GM19240 (cell line): ENCODE results near the gene NARS2.

Experiments
- DNase-seq: peaks from one replicate; pipeline ENCODE4 v3.0.0; 2011; ENCODE audit warnings: low spot score; ENCODE audit not compliant: insufficient read length

The NARS2 gene

GRCh38 chr11:78444726-78445125 lies 129.9 kb downstream of the NARS2 start:
- no peak for DNase-seq

GRCh38 chr11:78441956-78442355 lies 132.7 kb downstream of the NARS2 start:
- DNase-seq: no peak

DNA sequence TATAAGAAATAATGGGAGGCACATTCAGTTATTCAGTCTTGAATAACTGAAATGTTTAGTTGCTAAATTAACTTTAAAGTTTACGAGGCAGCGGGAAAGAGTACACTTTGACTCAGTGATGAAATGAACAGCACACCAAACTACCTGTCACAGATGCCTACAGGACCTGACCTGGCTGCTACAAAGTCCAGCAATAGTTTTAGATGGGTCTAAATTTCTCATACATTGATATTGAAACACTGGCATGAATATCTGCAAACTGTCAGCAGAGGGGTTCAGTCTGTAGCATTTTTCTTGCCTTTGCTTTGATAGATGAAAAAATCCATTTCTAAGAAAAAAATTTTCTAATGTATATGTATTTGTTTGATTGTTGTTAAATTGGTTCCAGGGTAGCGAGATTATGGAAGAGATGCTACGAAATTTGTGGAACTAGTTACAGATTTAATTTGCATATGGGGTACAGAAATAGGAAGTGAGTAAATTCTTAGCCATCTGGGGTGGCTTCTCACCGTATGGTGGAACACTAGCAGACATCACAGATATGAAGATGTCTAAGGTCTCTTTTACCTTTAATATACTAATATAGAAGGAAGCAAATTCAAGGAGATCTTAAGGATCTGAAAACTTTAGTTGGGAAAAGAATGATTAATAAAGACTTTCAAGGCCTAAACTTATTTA lies 136.2 kb downstream of the NARS2 start:
- DNase-seq: no peak

GRCh38 chr11:78432956-78433355 lies 141.7 kb downstream of the NARS2 start:
- no peak for DNase-seq

- no peak for DNase-seq
Observed at GRCh38 chr11:78432058-78432515, 142.6 kb downstream of the NARS2 start.

DNA sequence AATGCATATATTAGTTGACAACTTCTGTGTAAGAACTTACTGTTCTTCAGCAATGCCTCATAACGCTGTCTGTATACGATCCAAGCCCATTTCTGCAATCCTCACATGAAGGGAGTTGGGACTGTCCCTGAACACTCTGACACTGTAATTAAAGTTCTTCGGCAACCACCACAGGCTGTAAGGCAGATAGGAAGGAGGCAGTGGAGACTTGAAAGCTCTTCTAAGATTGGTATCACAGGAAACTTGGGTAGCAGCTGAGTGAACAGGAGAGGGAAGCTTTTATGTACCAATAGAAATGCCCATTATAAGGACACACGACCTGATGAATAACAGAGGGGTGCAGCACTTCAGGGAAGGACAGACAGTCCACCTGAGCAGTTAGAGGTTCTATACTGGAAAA lies 145.0 kb downstream of the NARS2 start:
- no peak for DNase-seq

- no peak for DNase-seq
Observed at GRCh38 chr11:78429209-78429608, 145.5 kb downstream of the NARS2 start.

DNA sequence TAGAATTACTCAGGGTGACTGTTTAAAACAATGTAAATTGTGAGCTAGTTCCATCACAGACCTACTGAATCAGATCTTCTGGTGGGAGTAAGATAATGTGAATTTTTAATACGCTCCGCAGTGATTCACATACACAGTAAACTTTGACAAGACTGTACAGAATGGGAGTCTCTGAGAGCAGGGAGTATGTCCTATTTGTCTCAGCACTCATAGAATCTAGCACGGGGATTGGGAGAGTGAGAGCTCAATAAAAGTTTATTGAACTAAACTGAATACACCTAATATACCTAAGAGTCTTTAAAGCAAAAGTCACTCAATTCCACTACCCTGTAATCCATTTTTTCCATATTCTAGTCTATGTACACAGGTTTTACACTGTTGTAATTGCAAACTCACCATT lies 145.9 kb downstream of the NARS2 start:
- no peak for DNase-seq

GRCh38 chr11:78428266-78428636 lies 146.4 kb downstream of the NARS2 start:
- no peak for DNase-seq

DNA sequence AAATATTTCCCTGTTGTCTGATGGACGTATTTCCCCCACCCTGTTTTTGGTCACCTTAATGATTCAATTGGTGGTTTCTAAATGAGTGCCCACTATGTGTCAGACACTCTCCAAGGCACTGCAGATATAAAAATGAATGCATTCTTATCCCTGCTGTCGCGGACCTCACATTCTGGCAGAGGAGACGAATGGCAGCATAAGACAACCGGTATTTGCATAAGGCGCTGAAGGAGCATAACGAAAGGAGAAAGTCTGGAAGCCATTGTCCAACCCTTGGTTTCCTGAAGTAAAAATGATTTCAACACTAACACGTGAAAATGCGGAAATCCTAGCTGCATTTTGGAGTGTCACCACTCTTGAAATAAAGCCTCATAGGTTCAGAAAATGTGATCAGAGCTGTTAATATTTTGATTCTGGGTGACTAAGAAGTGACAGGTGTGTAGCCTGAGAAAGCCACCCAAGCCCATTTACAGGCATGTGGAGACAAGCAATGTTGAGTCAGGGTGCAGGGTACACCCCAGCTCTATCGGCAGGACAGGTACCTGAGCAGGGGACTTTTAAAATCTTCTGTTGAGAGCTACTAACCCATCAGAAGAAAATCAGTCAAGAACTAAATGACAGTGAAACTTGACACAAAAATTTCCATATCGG lies 146.9 kb downstream of the NARS2 start:
- no peak for DNase-seq

DNA sequence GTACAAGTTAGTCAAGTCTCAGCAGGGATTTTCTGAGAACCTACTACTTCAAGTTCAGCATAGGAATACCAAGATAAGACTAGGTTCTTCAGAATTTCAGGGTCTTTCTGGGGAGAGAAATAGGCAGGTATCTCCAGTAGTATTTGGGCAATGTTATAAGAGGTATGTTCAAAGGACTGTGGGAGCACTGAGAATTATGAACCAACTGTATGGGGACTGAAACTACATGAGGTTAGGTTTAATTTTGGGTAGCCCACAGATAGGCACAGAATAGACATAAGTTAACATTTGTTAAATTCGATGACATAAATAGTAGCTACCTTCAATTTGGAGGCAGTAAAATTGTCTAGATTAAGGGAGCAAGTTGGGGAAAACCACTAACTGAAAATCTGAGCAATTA lies 147.8 kb downstream of the NARS2 start:
- no peak for DNase-seq

- no peak for DNase-seq
Observed at GRCh38 chr11:78425399-78426070, 149.1 kb downstream of the NARS2 start.

- DNase-seq: no peak
Observed at GRCh38 chr11:78424334-78425270, 150.1 kb downstream of the NARS2 start.

- DNase-seq: no peak
Observed at GRCh38 chr11:78423241-78423640, 151.4 kb downstream of the NARS2 start.

GRCh38 chr11:78420796-78421209 lies 153.9 kb downstream of the NARS2 start:
- DNase-seq: no peak

- DNase-seq: no peak
Observed at GRCh38 chr11:78420255-78420764, 154.4 kb downstream of the NARS2 start.

- no peak for DNase-seq
Observed at GRCh38 chr11:78419327-78419726, 155.3 kb downstream of the NARS2 start.

DNA sequence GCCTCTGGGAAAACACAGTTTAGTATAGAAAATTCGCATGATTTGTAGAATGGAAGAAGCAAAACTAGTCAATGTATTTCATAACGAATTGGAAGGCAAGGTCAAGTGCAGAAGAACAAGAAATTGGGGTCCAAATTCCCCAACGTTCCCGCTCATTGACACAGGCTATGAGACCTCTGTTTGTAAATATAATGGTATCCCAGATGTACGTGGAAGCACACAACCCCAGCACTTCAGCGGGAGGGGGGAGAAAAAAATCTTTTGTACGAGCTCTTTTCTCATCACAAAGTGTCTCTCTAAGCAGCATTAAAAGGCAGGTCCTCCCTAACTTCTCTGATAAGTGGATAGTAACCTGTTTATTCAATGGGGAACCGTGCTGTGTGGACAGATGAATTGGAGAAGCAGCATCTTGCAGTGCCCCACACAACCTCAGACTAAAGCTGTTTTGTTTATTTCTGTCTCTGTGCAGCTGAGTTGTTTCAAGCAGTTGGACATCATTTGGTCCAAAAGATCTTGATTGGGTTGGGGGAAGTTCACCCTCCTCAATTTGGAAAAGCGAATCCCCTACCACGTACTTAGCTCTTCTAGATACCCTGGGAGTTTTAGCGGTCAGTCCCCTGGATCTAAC lies 156.0 kb downstream of the NARS2 start:
- DNase-seq: no peak

- no peak for DNase-seq
Observed at GRCh38 chr11:78417888-78418583, 156.6 kb downstream of the NARS2 start.

DNA sequence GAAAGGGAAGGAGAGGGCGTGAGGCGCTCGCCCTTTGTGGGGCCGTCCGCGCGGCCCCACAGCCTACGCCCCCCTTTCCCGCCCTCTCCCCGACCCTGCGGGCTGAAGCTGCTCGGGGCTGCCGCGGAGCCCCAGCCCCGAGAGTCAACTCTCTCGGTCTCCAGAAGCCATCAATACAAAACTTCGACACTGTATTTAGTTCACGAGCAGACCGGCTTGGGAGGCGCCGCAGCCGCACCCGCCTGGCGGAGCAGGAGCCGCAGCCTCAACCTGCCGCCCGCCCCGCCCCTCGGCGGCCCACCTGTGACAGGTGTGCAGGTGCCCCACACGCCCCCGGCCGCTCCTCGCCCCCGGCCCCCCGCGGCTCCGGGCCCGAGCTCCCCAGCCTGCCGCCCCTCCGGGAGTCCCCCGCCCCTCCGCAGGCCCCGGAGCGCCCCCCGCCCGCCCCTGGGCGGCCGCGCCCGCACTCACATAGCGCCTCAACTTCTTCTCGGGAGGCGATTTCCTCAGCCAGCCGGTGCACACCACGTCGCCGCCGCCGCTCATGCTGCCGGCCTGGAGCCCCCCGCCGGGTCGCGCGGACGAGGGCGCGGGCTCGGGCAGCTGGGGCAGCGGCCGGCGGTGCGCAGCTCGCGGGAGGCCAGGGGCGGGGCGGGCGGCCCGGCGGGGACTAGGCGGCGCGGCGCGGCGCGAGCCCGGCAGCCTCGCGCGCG lies 157.3 kb downstream of the NARS2 start, which contains the start of gene GAB2:
Gene GAB2 (minus strand): TSS at position 646 of the 713 bp plus-strand sequence. CDS start 100 bp downstream, at position 546.
- no peak for DNase-seq
